Measurements from ENCODE around the gene CSRP1.

DNA sequence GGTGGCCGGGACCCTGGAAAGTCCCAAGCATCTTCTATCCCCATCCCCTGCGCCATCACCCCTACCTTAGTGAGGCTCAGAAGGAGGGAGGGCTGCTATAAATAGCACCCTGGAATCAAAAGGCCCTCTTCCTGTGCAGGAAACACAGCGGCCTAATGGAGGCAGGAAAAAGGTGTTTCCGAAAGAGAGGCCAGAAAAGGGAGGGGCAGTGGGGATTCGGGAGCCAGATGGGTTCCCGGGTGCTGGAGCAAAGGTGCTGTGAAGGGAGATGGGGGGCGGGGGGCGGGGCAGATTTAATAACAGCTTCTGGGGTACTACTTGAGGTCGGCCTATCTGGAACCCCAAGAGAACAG, 48.6 kb upstream of the CSRP1 start:
- TF ChIP-seq CTCF (IDR thresholded peaks at IDR 0.05) (no peak), POLR2AphosphoS5 (IDR thresholded peaks at IDR 0.05; ENCODE audit: low read depth, low read length) (no peak), REST (IDR thresholded peaks at IDR 0.05; ENCODE audit: insufficient read depth in 1 of 2, low read depth in 2 of 2, low read length in 1 of 2) (no peak), SIN3A (IDR thresholded peaks at IDR 0.05; ENCODE audit: borderline replicate concordance, insufficient read depth, low read depth, low read length) (no peak), TCF7L2 (IDR thresholded peaks at IDR 0.05; ENCODE audit: low read depth, low read length) (no peak)

Measured in Panc1 (cell line).